NCI-H2107 treated with DMSO at 0.1 percent for 48 hours (cell line): ENCODE data around the gene TFEB.

Source experiments
- DNase-seq: peaks from one replicate; lab custom pipeline; 2025; ENCODE audit not compliant: unreplicated experiment; lab: John Stamatoyannopoulos, UW

TFEB gene

GRCh38 chr6:41692080-41692675 lies 43.2 kb downstream of the TFEB start:
- DNase-seq = no peak

- no peak for DNase-seq
Measured at GRCh38 chr6:41691426-41692079, 43.9 kb downstream of the TFEB start.

GRCh38 chr6:41690541-41691330 lies 44.7 kb downstream of the TFEB start:
- no peak for DNase-seq

GRCh38 chr6:41689171-41690008 lies 46.0 kb downstream of the TFEB start:
- DNase-seq = no peak

GRCh38 chr6:41688256-41688965 lies 47.0 kb downstream of the TFEB start:
- DNase-seq = no peak

GRCh38 chr6:41687501-41688175 lies 47.8 kb downstream of the TFEB start:
- no peak for DNase-seq

- no peak for DNase-seq
Measured at GRCh38 chr6:41685641-41686380, 49.6 kb downstream of the TFEB start.

GRCh38 chr6:41684311-41685180 lies 50.9 kb downstream of the TFEB start:
- DNase-seq = no peak

GRCh38 chr6:41683523-41684310 lies 51.7 kb downstream of the TFEB start:
- no peak for DNase-seq

- no peak for DNase-seq
Measured at GRCh38 chr6:41683273-41683522, 52.2 kb downstream of the TFEB start.

GRCh38 chr6:41682497-41683272 lies 52.7 kb downstream of the TFEB start:
- DNase-seq = no peak

- peak; percentile 48 for DNase-seq
Measured at GRCh38 chr6:41682056-41682477, 53.3 kb downstream of the TFEB start.

- no peak for DNase-seq
Measured at GRCh38 chr6:41680182-41680965, 55.0 kb downstream of the TFEB start.

GRCh38 chr6:41679696-41680095 lies 55.7 kb downstream of the TFEB start:
- no peak for DNase-seq

GRCh38 chr6:41678511-41679084 lies 56.8 kb downstream of the TFEB start:
- DNase-seq = no peak
